ENCODE data around the gene CST9L.
"Not testable (repeated sequence)": the region's sequence is repeated elsewhere in the genome, so short reads cannot be mapped to it uniquely, and the experiment has no call there.

CST9L gene

DNA sequence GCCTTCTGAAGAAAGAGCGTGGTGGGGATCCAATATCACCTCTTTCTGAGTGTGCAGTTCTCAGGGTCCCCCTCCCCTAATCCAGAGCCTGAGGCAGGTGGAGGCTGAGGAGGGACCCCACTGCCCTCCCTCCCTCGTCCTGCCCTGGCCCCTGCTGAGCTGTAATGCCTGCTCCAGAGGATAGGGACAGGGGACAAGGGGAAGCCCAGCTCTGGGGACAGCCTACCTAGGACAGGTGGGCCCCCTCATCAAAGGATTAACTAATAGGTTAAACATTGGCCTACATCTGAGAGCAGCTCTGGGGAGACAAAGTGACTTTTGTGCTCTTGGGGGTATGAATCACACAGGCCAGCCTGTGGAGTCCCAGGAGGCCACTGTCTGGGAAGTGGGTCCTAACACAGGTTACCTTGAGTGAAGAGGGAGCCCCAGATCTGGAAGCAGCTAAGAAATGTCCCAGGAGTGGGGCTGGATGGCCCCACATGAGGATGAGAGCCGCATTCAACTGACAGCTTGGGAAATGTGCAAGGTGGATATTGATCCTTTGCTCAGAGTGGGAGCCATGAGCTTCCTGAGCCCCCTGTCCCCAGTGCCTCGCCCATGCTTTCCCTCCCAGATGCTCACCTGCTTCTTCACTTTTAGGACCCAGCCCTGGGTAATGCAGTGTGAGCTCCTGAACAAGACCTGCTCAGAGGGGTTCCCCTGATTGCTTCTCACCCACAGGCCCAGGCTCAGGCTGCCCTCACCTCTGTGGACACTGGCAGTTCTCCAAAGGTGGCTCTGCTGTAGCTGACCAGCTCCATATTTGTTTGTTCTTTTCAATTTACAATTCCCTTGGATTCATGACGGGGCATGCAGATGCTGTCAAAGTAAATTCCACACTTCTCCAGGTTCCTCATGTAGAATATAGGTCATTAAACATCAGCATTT is 17.8 kb upstream of the CST9L start:
- DNase-seq, result no peak

DNA sequence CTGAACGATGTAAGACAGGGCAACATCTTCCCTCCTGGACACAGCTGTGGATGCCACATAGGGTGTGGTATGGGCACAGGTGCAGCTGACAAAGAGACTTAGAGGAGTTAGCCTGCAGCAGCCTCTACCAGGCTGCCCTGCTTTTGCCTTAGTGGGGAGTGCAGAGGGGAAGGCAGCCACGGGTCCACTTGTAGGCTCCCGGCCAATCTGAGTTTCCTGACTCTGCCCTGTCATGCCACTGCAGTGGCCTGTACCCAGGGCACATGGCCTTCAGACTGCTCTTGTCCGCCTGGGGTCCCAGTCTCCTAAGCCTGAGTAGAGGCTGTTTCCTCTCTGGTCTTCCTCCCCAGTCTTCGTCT is 17.1 kb upstream of the CST9L start:
- DNase-seq, result no peak

- DNase-seq, result no peak
These were observed 16.3 kb upstream of the CST9L start for GRCh38 chr20:23584434-23585199.

DNA sequence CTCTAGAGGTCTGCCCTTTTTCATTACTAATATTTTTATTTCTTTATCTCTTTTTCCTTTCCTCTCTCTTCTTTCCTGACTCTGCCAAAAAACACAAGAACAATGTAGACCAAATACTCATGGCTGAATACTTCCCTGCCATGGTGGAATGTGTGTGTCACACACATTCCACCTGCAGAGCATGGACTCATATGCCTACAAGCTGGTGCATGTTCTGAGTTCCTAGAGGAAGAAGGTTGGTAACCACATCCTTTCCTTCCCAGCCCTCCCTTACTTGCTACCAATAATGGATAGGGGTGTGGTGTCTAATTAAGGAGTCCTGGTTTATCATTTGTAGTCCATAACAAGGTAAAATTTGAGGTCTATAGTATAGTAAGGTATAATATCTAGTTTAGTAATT is 15.2 kb upstream of the CST9L start:
- DNase-seq, result no peak

GRCh38 chr20:23582293-23582692 is 14.0 kb upstream of the CST9L start:
- no peak for DNase-seq

DNA sequence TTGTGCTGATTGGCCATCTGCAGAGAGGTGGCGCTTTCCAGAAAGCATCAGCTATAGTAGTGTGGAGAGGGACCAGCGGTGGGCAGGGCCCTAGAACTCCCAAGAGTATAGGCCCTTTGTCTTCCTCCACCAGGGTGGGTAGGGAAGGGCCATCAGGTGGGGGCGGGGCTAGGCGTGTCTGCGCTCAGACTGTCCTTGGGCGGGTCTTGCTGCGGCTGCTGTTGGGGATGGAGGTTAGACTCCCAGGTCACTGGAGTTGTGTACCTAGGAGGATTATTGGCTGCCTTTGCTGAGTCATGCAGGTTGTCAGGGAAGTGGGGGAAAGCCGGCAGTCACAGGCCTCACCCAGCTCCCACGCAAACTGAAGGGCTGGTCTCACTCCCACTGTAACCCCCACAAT is 13.5 kb upstream of the CST9L start:
- DNase-seq, result not testable (repeated sequence)

- no peak for DNase-seq
These were observed 6.7 kb upstream of the CST9L start for GRCh38 chr20:23574977-23575376.

- DNase-seq, result no peak
These were observed 2.0 kb upstream of the CST9L start for GRCh38 chr20:23570178-23570760.

DNA sequence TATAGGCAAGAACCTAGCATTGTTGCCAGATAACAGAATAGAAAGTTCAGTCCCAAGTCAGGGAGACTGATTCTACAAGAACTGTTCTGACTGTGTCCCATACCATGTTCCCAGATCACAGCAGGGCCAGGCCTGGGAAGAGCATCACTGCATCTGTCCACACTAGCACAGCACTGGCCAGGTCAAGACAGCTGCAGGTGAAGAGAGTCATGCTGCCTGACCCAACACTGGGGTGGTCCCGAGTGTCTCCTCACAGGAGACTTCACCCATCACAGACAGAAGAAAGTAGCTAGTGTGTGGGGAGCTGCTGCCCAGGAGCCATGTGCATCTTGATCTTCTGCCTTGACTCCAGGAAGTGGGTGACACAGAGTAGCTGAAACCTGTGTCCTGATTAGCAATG is 1.3 kb upstream of the CST9L start:
- DNase-seq, result no peak

DNA sequence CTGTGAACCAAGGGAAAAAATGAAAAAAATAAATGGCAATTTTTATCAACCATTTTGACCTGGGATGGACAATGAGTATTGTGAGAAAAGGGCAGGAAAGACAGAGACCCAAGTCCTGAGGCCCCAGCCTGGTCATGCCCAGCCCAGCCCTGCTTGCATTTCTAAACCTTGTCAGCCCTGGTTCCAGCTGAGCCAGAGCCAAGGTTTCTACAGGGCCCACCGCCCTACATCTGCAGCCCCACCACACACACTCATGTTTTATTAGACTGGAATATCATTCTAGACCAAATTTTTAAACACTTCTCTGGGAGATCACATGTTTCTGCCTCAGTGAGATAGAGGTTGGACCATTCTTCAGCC is 667 bp upstream of the CST9L start:
- DNase-seq, result no peak

- no peak for DNase-seq
These were observed 1.9 kb downstream of the CST9L start for GRCh38 chr20:23566199-23566932.

GRCh38 chr20:23565503-23566045 is 2.7 kb downstream of the CST9L start:
- DNase-seq, result no peak

GRCh38 chr20:23564927-23565326 is 3.4 kb downstream of the CST9L start:
- no peak for DNase-seq

DNA sequence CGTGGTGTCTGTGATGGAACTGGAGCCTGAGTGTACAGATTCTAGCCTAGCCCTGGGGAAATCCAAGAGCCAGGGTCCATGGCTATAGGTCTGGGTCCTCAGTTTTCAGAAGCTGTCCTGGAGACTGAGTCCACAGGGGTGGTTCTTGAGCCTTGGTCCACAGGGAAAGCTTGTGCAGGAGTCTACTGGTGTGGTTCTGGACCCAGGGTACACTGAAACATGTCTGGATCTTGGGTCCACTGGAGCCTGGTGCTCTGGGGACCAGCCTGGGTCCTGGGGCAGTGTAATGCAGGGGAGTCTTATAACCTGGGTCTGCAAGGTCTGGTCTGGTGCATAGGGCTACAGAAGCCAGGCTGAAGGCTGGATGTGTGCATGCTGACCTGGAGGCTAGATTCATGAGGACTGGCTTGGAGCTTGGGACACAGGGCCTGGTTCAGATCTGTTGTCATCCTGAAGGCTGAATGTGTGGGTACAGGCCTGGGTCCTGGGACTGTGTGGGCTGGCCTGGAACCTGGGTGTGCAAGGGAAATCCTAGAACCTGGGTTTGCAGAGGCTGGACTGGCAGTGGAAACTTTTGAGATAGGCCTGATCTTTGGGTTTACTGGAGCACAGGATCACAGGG is 5.5 kb downstream of the CST9L start:
- DNase-seq, result no peak

DNA sequence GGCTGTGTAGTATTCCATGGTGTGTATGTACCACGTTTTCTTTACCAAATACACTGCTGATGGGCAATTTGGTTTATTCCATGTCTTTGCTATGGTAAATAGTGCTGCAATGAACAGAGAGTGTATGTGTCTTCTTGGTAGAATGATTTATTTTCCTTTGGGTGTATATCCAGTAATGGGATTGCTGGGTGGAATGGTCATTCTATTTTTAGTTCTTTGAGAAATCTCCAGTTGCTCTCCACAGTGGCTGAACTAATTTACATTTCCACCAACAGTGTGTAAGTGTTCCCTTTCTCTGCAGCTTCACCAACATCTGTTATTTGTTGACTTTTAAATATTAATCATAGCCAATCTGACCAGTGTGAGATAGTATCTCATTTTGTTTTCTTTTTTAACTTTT is 13.9 kb downstream of the CST9L start:
- DNase-seq, result no peak

DNA sequence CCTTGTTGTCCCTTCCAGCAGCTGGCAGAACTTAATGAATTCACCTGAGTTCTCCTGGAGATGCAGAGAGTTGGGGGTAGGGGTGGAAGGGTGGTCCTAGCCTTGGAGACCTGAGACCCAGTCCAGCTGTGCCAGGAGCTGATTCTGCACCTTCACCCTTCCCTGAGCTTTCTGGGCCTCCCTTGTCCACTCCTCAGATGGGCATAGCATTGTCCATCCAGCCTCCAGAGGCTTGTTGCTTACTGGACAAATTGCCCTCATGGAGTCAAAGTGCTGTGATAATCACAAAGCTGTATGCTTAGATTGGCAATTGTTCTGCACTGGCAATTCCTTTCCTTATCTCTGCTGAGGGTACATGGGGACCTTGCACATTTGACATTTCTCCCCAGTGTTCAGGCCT is 16.5 kb downstream of the CST9L start:
- no peak for DNase-seq

GRCh38 chr20:23551383-23551782 is 16.9 kb downstream of the CST9L start:
- no peak for DNase-seq

DNA sequence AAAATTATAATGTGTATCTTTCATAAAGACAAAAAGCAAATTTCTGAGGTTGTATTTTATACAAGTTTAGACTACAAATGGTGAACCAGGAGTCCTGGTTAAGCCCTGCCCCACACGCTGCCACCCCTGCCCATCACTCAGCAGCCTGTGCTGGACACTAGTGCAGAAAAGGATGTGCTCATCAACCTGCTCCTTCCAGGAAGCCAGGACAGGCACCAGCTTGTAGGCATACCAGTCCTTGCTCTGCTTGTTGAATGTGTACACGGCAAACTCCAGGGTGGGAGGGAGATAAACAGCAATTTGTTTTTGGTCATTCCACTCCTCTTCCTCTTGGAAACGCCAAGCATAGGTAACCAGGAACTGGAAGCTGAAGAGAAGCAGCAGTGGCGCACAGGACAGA is 18.1 kb downstream of the CST9L start:
- no peak for DNase-seq

DNA sequence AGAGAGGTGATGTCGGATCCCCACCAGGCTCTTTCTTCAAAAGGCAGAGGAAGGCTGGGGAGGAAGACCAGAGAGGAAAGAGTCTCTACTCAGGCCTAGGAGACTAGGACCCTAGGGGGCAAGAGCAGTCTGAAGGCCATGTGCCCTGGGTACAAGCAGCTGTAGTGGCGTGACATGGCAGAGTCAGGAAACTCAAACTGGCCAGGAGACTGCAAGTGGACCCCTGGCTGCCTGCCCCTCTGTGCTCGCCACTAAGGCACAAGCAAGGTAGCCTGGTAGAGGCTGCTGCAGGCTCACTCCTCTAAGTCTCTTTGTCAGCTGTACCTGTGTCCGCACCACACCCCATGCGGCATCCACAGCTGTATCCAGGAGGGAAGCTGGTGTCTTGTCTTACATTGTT is 19.9 kb downstream of the CST9L start:
- no peak for DNase-seq

- no peak for DNase-seq
These were observed 20.7 kb downstream of the CST9L start for GRCh38 chr20:23547613-23548012.

DNA sequence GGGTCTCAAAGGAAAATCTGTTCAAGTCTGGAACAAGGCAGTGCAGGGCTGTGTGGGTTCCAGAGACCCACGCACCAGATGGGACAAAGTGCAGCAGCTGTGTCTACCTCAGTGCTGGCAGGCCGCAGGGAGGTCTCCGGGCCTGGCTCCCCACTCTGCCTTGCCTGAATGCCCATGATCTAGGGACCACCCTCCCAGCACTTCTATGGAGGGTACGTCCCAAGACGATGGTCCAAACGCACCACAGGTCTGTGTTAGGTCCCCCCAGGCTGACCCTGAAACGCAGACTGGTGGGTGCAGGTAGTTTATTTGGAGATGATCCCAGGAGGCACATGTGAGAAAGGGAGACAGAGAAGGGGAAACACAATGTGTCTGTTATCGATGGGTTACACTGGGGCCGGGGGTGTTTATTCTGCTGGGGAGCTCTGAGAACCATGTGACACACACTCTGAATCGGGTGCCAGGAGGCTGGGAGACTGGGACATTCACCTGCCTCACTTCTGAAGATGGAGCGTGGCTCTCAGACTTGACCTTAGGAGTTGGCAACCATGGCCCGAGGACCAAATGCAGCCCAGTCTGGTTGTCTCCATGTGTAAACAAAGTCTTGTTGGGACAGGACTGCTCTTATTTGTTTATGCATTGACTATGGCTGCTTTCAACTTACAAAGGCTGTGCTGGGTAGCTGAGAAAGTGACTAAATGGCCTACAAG is 21.7 kb downstream of the CST9L start:
- DNase-seq, result no peak

- DNase-seq, result no peak
These were observed 24.2 kb downstream of the CST9L start for GRCh38 chr20:23544133-23544532.

Data from NCI-H1048 (cell line).